ENCODE measurements around the gene RBM34.

RBM34 gene

GRCh38 chr1:235128456-235129328, 32.4 kb downstream of the RBM34 start, which contains the start of gene TOMM20:
Gene TOMM20 (minus strand): TSS chr1:235128837. CDS start chr1:235128715, 122 bp downstream.
- no peak for TF ChIP-seq Cebpa-rat (IDR thresholded peaks at IDR 0.05)
- Histone ChIP-seq H3K27me3 (no peaks in the 10 kb centered on the region), H3K4me1 (peaks cover 31 to 50% (median 37%) of the 10 kb centered on the region in 10 experiments), H3K4me3 (peak within 1 kb of the TSS; percentile 86 to 98 (median 92)), H3K4me2 (peak within 1 kb of the TSS; percentile 84 to 95 (median 88)), H3K36me3 (peaks cover 32 to 75% (median 64%) of the 10 kb centered on the region in 11 experiments), H3K9ac (peak within 1 kb of the TSS; percentile 91 to 99 (median 97)), H3K9me3 (replicated peaks in 1 of 11) (no peaks in the 10 kb centered on the region), H4K20me1 (peaks cover 41 to 46% (median 44%) of the 10 kb centered on the region in 11 experiments), H3K27ac (peak within 1 kb of the TSS; percentile 85 to 99 (median 96))

DNA sequence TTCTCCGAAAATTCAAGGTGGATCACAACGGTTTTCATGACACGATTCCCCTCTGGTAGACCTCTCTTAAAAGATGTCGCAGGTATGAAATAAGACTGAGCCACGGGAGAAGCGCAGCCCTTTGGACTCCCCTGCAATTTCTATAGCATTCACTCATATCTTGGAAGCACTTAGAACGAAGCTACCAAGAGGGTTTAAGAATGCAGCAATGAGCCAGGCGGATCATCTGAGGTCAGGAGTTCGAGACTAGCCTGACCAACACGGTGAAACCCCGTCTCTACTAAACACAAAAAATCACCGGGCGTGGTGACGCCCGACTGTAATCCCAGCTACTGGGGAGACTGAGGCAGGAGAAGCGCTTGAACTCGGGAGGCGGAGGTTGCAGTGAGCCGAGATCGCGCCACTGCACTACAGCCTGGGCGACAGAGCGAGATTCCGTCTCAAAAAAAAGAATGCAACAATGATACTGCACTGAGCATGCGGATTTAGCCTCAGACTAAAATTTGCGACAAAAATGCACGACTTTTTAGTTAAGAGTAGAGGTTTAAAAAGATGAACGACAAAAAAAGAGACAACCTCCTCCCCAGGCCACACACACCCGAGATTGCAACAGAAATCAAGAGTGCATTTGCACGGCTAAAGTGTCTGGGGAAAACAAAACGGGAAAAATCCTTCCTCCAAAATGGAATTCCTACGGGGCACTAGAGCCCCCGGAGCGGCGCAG, 33.2 kb downstream of the RBM34 start:
- Histone ChIP-seq H3K9me3 (replicated peaks in 1 of 11) (no peaks in the 10 kb centered on the region), H3K27ac (peak overlapping the region; percentile 85 to 99 (median 96)), H3K4me3 (peak overlapping the region; percentile 86 to 98 (median 92)), H3K9ac (peak overlapping the region; percentile 91 to 99 (median 97)), H3K36me3 (peaks cover 25 to 75% (median 64%) of the 10 kb centered on the region in 11 experiments), H4K20me1 (peaks cover 49 to 54% (median 52%) of the 10 kb centered on the region in 11 experiments), H3K4me1 (peaks cover 33 to 58% (median 44%) of the 10 kb centered on the region in 10 experiments), H3K4me2 (peak overlapping the region; percentile 84 to 95 (median 88)), H3K27me3 (no peaks in the 10 kb centered on the region)
- no peak for TF ChIP-seq Cebpa-rat (IDR thresholded peaks at IDR 0.05)

- Histone ChIP-seq H3K4me1 (peaks cover 33 to 64% (median 49%) of the 10 kb centered on the region in 10 experiments), H3K4me2 (peak overlapping the region; percentile 84 to 95 (median 88)), H3K9me3 (replicated peaks in 1 of 11) (no peaks in the 10 kb centered on the region), H3K27me3 (no peaks in the 10 kb centered on the region), H3K4me3 (peak overlapping the region; percentile 86 to 98 (median 92)), H3K27ac (peak overlapping the region in 10 of 11 experiments; percentile 91 to 99 (median 97); a peak in 20 of 22 replicates), H3K9ac (peak overlapping the region; percentile 91 to 99 (median 97)), H3K36me3 (peaks cover 18 to 75% (median 64%) of the 10 kb centered on the region in 11 experiments), H4K20me1 (peaks cover 55 to 61% (median 59%) of the 10 kb centered on the region in 11 experiments)
- TF ChIP-seq Cebpa-rat (IDR thresholded peaks at IDR 0.05): no peak
Observed at GRCh38 chr1:235127203-235127602, 33.8 kb downstream of the RBM34 start.

DNA sequence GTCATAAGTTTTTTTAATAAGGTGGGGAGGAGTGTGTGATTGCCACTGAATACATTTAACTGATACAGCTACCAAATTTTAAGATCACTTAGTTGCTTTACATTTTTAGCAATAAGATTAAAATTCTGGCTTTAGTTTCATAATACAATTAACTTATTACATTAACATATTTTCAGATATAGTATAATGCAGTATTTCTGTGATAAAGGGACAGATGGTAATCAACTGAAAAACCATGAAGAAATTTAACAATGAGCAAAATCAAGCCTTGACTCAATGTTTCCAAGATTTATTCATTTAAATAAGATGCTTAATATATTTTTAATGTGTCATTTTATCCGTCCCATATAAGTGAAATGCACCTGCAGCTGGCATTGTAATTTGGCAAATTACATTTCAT, 36.4 kb downstream of the RBM34 start:
- H3K4me3 ChIP-seq: no peak overlapping the region
- no peak overlapping the region for H3K27ac ChIP-seq
- peak overlapping the region in 1 of 11 experiments; percentile 16; a peak in 1 of 22 replicates for H3K9ac ChIP-seq
- peaks cover 79 to 86% (median 84%) of the 10 kb centered on the region in 11 experiments for H4K20me1 ChIP-seq
- TF ChIP-seq Cebpa-rat (IDR thresholded peaks at IDR 0.05): no peak
- no peaks in the 10 kb centered on the region for H3K9me3 ChIP-seq (replicated peaks in 1 of 11)
- H3K27me3 ChIP-seq: no peaks in the 10 kb centered on the region
- H3K4me1 ChIP-seq: peaks cover 33 to 65% (median 49%) of the 10 kb centered on the region in 10 experiments
- peak overlapping the region in 10 of 11 experiments; percentile 0 to 88 (median 36); a peak in 8 of 22 replicates for H3K4me2 ChIP-seq
- peaks cover 34 to 78% (median 72%) of the 10 kb centered on the region in 11 experiments for H3K36me3 ChIP-seq

DNA sequence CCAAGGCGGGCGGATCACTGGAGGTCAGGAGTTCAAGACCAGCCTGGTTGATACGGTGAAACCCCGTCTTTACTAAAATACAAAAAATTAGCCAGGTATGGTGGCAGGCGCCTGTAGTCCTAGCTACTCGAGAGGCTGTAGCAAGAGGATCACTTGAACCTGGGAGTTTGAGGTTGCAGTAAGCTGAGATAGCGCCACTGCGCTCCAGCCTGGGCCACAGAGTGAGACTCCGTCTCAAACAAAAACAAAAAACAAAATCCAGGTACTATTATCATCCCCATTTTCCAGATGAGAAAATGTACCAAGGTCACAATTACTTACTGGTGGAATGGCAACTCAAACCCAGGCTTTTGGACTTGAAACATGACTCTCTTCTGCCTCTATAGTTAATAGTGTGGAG, 36.9 kb downstream of the RBM34 start:
- peaks cover 82 to 91% (median 90%) of the 10 kb centered on the region in 11 experiments for H4K20me1 ChIP-seq
- H3K9ac ChIP-seq: peak overlapping the region in 1 of 11 experiments; percentile 42; a peak in 2 of 22 replicates
- H3K4me1 ChIP-seq: peaks cover 33 to 59% (median 46%) of the 10 kb centered on the region in 10 experiments
- H3K9me3 ChIP-seq (replicated peaks in 1 of 11): no peaks in the 10 kb centered on the region
- no peaks in the 10 kb centered on the region for H3K27me3 ChIP-seq
- TF ChIP-seq Cebpa-rat (IDR thresholded peaks at IDR 0.05): no peak
- peak overlapping the region; percentile 0 to 87 (median 19); a peak in 11 of 22 replicates for H3K4me2 ChIP-seq
- peaks cover 39 to 83% (median 77%) of the 10 kb centered on the region in 11 experiments for H3K36me3 ChIP-seq
- no peak overlapping the region for H3K4me3 ChIP-seq
- no peak overlapping the region for H3K27ac ChIP-seq

DNA sequence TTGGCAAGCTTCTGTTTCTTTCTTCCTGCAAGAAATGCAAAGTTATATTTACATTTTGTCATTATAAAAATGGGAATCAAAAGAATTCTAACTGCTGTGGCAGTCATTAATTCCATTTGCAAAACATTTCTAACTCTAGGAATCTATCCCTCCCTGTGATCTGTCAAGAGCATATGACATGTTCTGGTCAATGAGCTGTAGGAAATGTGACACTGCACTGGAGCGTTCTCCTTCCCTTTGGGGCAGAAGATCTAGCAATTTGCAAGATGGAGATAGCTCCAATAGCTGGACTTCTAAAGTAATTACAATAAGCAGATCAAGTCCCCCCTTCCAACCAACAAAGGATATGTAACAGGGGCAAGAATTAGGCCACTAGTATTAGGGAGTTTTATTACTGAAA, 38.7 kb downstream of the RBM34 start:
- TF ChIP-seq Cebpa-rat (IDR thresholded peaks at IDR 0.05): no peak
- H3K9me3 ChIP-seq (replicated peaks in 1 of 11): no peaks in the 10 kb centered on the region
- H3K4me1 ChIP-seq: peaks cover 33 to 56% (median 44%) of the 10 kb centered on the region in 10 experiments
- H3K36me3 ChIP-seq: peaks cover 57 to 100% (median 95%) of the 10 kb centered on the region in 11 experiments
- no peak overlapping the region for H3K4me3 ChIP-seq
- peak overlapping the region in 2 of 11 experiments; percentile 10 to 34; a peak in 1 of 22 replicates for H3K9ac ChIP-seq
- H3K27me3 ChIP-seq: no peaks in the 10 kb centered on the region
- H3K4me2 ChIP-seq: peak overlapping the region in 5 of 11 experiments; percentile 6 to 33 (median 19); a peak in 6 of 22 replicates
- H4K20me1 ChIP-seq: peaks cover 89 to 100% (median 100%) of the 10 kb centered on the region in 11 experiments
- 0 out of 22 replicates have a peak overlapping the region, but pooled peaks of 1 of the 11 experiments have one; percentile 14 for H3K27ac ChIP-seq

DNA sequence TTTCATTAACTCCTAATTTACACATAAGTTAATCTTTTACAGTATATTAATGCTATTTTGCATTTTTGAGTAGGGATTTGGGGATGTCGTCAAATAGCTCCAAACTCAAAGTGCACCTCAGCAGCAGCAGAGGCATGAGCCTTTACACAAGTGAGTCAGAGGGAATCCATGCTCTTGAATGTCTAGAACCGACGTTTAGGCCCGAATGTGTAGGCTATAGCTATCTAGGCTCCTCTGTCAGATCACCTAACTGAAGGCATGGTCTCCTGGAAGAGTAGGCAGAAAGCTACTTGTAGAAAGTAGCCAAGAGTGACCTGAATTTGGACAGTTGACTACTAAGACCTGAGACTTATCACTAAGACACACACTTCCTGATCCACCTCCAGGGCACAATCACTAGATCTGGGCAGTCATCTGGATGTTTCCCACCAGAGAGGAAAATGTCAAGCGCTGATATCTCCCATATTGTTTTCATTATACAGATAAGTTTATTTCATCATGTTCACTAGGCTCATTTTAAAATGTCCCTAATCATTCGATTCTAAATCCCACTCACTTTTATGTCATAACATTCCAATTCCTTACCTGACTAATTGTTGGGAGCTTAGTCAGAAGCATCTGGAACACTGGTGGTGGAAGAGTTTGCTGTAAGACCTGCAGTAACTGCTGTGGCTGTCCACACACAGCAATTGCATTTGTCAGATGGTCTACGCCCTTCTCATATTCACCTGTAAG, 47.7 kb downstream of the RBM34 start:
- H3K36me3 ChIP-seq: peaks cover 97 to 100% (median 98%) of the 10 kb centered on the region in 11 experiments
- H3K4me2 ChIP-seq: no peak overlapping the region
- TF ChIP-seq Cebpa-rat (IDR thresholded peaks at IDR 0.05): no peak
- H4K20me1 ChIP-seq: peaks cover 64 to 99% (median 93%) of the 10 kb centered on the region in 11 experiments; a peak in 21 of 22 replicates
- H3K9ac ChIP-seq: no peak overlapping the region
- H3K4me1 ChIP-seq: no peaks in the 10 kb centered on the region
- H3K4me3 ChIP-seq: no peak overlapping the region
- no peak overlapping the region for H3K27ac ChIP-seq
- H3K9me3 ChIP-seq (replicated peaks in 1 of 11): no peaks in the 10 kb centered on the region
- H3K27me3 ChIP-seq: no peaks in the 10 kb centered on the region

All from BLaER1 treated with 17β-estradiol and CSF1 and Interleukin-3, amounts not matched to agents 10 nM and 100 nM (cell line).